HG02938 (cell line): ENCODE results near the gene PPIL1.
"Not testable (repeated sequence)": the region's sequence is repeated elsewhere in the genome, so short reads cannot be mapped to it uniquely, and the experiment has no call there.

Experiments
- ATAC-seq: cut with Tn5 transposase; IDR thresholded peaks from one replicate; pipeline ENCODE4 v1.9.1; 2021; ENCODE audit warnings: mild to moderate bottlenecking, moderate library complexity; ENCODE audit not compliant: unreplicated experiment

Gene PPIL1

GRCh38 chr6:36817176-36817817, 57.3 kb downstream of the PPIL1 start:
- ATAC-seq, result no peak

DNA sequence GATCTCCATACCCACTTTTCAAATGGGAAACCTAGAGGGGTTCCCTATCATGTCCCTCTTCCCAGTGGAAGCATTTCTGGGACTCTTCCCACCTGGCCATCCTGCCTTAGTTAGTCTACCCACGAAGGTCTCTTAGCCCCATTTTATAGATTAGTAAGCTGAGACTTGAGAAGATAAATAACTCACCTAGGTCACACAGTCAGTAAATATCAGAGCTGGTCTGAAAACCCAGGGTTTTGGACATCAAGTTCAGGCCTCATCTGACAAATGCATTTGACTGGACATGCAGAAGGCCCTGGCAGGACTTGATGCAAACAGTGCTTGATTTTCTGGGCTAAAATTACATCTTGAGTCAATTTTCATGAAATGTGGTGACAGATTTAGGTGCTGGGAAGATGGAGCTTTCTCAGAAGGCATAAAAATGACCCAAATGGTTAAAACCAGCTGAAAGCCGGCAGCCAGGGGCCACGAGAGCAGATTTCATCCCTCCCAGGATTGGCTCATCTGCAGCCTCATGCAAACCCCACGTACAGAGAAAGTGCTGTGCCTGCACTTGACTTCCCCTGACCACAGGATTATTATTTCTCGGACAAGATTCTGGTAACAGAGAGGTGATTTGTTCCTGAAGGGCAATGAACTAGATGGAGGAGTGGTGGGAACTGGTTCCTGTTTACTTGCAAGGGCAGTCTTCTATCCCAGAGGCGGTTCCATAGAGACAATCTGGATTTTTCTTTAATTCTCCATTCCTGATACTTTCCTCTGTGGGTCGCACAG, 58.5 kb downstream of the PPIL1 start:
- ATAC-seq, result no peak

GRCh38 chr6:36814249-36814648, 60.4 kb downstream of the PPIL1 start:
- ATAC-seq, result no peak

DNA sequence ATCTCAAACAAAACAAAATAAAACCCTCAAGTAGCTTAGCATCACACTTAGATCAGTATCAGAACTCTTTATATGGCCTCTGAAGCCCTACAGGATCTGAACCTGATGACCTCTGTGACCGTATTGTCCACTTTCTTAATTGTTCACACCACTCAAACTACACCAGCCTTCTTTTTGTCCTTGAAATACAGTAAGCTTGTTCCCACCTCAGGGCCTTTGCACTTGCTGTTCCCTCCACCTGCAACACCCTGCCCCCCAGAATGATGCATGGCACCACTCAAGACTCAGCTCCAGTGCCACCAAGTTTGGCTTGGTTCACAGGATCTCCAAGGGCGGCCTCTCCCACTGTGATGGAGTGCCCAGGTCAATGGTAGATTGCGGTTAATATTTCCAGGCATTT, 61.1 kb downstream of the PPIL1 start:
- no peak for ATAC-seq

DNA sequence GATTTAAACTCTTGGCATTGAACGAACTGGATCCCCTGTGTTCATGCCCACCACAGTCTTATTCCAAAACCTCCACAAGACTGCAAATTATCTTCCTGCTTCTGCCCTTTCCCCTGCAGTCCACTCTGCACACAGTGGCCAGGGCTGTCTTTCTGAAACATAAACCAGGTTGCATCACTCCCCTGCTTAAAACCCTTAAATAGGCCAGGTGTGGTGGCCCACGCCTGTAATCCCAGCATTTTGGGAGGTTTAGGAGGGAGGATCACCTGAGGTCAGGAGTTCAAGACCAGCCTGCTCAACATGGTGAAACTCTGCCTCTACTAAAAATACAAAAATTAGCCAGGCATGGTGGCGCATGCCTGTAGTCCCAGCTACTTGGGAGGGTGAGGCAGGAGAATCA, 61.6 kb downstream of the PPIL1 start:
- not testable (repeated sequence) for ATAC-seq

- ATAC-seq, result no peak
Observed at GRCh38 chr6:36809941-36810803, 64.4 kb downstream of the PPIL1 start.

- ATAC-seq, result no peak
Observed at GRCh38 chr6:36809156-36809555, 65.4 kb downstream of the PPIL1 start.

DNA sequence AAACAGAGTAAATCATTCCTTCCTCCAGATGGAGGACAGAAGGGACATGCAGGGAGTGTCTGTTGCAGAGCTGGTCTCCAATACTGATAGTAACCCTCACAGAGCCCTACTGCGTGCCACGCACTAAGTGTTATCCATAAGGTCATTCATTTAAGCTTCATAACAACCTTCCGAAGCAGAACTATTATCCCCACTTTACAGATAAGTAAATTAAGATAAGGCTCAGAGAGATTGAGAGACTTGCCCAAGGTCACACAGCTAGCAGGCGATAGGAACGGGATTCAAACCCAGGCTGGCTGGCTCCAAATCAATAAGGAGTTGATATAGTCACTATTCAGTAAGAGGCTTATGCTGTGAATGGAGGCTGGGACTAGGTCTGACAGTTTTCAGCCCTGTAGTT, 66.0 kb downstream of the PPIL1 start:
- no peak for ATAC-seq

DNA sequence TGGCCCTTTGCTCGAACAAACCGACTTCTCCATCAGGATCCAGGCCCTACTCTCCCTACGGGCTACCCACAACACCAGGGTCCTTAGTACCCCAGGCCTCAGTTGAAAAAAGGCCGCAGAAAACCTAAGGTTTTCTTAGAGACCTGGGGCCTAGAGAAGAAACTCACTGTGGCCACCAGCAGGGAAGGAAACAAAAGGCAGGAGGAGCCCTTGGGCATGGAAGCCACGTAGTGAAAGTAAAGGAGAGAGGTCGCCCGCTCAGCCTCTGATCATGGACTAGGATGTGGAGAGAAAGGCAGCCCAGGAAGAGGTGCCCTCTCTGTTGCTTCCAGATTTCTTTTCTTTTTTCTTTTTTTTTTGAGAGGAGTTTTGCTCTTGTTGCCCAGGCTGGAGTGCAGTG, 66.9 kb downstream of the PPIL1 start:
- ATAC-seq, result no peak

- no peak for ATAC-seq
Observed at GRCh38 chr6:36807143-36807542, 67.5 kb downstream of the PPIL1 start.

DNA sequence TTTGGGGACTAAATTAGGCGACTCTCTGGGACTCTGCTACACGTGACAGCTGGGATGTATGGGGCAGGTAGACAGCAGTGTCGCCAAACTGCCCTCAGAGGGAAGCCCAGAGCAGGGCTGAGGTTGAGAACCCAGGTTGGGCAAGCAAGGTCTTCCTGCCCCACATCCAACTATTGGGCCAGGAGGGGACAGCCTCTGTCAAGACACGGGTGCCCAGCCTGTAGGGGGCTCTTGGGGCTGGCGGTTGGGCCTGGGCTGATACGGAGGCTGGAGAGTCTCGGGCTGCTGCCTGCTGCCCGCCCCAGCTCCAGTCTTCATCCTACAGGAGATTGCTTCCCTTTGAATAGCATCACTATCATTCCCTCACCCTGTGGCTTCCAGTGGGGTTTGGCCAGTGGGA, 68.7 kb downstream of the PPIL1 start:
- ATAC-seq, result no peak

GRCh38 chr6:36805096-36805797, 69.4 kb downstream of the PPIL1 start:
- ATAC-seq, result no peak
